NAMALWA (cell line): Measurements from ENCODE around the gene HOXC12.
A peak's percentile ranks its signal among the peaks of the same experiment; 100 is the strongest.

Experiments
- DNase-seq: peaks from one replicate; pipeline ENCODE4 v3.0.0-alpha.2; 2015; ENCODE audit warnings: low spot score

Gene HOXC12, protein sequence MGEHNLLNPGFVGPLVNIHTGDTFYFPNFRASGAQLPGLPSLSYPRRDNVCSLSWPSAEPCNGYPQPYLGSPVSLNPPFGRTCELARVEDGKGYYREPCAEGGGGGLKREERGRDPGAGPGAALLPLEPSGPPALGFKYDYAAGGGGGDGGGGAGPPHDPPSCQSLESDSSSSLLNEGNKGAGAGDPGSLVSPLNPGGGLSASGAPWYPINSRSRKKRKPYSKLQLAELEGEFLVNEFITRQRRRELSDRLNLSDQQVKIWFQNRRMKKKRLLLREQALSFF

DNA sequence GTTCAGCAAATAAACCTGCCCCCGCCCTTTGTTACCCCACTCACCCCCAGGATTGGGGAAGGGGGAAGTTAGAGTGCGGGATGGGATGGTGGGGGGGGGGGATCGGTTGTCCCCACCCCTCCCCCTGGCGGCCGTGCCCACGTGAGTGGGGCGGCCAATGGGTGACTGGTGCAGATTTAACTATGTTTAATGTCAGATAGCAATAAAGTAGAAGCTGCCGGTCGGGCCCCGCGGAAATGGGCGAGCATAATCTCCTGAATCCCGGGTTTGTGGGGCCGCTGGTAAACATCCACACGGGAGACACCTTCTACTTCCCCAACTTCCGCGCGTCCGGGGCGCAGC, at the start of gene HOXC12:
TSS of gene HOXC12 (plus strand) at position 210 of the 342 bp plus-strand sequence. CDS start at position 237, 27 bp downstream.
- no peak for DNase-seq

- DNase-seq, result no peak
Measured at GRCh38 chr12:53907103-53907502, 47.6 kb upstream of the HOXC12 start.

DNA sequence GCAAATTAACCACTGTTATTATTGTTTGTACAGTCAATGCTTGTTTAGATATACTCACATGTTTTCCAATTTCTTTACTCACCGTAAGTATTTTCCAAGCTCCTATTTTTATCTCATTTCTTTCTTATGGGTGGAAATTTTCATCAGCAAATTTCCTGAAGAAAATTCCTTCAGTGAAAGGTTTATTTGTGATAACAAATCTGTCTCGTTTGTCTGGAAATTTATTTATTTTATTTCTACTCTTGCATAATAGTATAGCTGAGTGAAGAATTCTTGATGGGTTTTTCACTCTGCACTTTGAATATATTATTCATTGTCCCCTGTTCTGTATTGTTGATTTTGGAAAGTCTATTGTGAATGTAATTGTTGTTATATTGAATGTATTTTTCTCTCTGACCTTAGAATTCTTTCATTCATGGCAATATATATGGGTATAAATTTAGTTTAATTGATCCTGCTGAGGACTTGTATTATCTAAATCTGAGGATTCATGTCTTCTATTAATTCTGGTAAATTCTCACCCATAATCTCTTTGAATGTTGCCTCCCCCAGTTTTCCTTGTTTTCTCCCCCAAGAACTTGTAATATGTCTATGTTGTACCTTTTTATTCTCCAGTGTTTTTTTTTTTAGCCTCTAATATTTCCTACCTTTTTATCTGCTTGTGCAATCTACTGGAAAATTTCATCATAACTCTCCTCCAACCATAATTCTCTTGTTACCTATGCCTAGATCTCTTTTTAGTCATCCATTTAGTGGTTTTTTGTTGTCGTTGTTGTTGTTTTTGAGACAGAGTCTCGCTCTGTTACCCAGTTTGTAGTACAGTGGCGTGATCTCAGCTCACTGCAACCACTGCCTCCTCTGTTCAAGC, 37.7 kb upstream of the HOXC12 start:
- no peak for DNase-seq

- no peak for DNase-seq
Measured at GRCh38 chr12:53924521-53925405, 29.9 kb upstream of the HOXC12 start.

- DNase-seq, result no peak
Measured at GRCh38 chr12:53927220-53928029, 27.3 kb upstream of the HOXC12 start.

DNA sequence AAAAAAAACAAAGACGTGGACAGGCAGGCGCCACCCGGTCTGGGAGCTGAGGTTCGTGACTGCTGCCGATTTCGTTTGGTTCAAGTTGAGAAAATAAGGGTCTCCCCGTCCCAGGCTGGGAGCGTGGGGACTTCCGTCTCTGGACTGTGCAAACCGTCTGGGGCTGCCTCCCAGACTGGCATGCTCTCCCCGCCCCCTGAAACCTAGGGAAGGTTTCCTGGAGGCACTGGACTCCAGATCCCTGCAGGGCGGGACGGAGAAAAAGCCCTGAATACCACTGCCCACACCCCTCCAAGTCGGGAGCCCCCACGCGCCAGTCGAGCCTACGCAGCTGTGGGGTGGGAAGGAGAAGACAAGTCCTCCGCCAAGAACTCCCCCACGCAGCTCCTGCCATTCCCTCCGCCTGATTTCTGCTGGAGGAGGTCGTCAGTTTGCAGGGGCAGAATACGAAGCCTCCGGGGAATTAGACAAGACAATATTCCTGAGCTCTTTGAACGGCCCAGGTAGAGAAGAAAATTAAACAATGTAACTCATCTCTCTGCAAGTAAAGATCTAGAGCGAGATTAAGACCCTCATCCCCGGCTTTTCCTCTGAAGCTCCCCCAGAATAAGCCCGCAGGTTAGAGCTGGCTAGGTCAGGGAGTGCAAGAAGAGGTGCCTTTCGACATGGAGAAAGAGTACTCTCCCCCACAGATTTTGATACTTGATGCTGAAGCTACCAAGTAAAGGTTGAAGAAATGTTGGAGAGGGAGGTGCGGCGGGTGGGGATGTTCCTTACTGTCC, 26.5 kb upstream of the HOXC12 start:
- DNase-seq, result no peak

- DNase-seq, result no peak
Measured at GRCh38 chr12:53929527-53929926, 25.2 kb upstream of the HOXC12 start.

GRCh38 chr12:53930591-53931255, 24.0 kb upstream of the HOXC12 start:
- DNase-seq, result no peak

DNA sequence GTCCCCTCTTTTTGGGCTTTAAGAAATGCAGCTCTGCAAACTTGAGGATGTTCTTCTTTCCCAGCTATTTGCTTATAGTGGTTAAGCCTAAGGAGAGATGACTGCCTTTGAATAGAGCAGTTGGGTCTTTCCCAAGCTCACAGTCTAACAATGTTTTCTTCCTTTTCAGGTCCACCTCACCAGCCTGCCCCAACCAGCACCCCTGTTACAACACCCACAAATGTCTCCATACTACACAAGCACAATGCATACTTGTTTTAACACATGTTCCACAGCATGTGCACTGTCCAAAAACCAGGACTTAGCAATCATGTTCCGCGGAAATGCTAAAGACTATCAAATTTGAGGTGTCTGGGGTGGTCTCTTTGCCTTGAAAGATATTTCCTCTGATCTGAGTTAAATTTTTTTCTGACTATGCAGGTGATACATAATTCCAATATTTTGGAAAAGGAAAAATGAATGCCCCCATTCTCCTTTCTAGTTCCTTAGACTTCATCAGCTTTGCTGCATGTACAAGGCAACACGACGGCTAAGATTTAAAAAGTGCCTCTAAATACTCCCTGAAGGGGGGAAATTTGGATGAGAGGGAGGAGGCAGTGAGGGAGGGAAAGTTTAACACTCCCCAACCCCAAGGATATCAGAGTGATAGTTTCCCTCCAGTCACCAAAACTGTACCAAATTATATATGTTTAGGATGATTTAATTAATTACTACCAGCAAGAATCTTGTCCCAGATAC, 22.7 kb upstream of the HOXC12 start:
- no peak for DNase-seq

DNA sequence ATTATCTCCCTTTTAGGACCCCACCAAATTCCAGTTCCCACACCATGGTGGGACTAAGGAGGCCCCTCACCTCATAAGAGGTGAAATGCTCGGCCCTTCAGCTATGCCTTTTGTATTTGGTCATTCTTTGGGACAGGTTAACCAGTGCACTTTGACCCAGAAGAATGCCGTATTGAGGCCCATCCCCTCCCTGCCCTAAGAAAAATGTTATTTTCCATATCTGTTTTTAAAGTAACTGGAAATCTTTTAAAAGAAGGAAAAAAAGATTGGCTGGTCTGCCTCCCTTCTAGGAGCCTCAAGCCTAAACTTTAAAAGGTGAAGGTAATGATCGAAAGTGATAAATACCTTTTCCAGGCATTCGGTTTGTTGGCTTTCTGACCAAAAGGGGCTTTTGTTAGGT, 21.8 kb upstream of the HOXC12 start:
- DNase-seq, result no peak

GRCh38 chr12:53935383-53936341, 19.0 kb upstream of the HOXC12 start:
- no peak for DNase-seq

GRCh38 chr12:53937099-53937498, 17.6 kb upstream of the HOXC12 start:
- DNase-seq, result no peak

DNA sequence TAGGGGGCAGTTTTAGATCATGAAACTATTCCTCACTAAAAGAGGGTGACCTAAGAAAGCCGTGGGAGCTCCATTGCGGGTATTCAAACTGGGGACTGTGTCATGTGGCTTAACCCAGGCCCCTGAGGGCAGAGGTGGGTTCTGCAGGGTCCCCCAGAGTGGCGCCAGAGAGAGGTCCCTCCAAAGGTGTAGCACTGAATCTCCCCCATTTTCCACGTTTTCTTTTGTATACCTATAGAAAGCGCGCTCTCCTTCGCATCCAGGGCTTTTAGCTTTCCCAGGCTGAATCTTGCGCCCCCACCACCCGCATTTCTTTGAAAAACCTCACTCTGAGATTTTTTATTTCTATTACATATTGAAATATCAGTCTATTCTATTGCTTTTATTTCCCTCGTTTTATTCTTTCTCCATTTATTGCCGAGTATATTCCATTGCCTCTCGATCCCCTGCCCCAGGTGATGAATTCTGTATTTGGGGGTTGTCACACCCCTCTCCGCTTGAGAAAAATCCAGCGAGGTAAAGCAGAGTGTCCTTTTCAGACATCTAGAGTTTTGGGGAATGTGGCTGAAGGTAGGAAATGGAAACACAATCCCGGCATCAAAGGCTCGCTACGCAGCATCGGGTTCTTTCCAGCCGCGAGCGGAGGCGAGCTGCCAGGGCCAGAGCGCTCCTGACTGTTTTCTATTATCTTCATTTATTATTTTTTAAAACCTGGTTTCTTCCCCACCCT, 16.9 kb upstream of the HOXC12 start:
- no peak for DNase-seq

- DNase-seq, result peak; percentile 62
Measured at GRCh38 chr12:53938326-53939140, 16.2 kb upstream of the HOXC12 start, which contains the start of gene HOXC13. Gene HOXC13 (plus strand): TSS chr12:53938831. CDS start chr12:53938907, 76 bp downstream.

GRCh38 chr12:53939141-53940108, 15.3 kb upstream of the HOXC12 start:
- no peak for DNase-seq
